HG02610 (cell line): ENCODE data around the gene SCN8A.
"Not testable (repeated sequence)": the region's sequence is repeated elsewhere in the genome, so short reads cannot be mapped to it uniquely, and the experiment has no call there.

Experiments used
- ATAC-seq: cut with Tn5 transposase; IDR thresholded peaks from one replicate; pipeline ENCODE4 v1.9.1; 2021; ENCODE audit warnings: mild to moderate bottlenecking, moderate library complexity; ENCODE audit not compliant: unreplicated experiment

The SCN8A gene

GRCh38 chr12:51827925-51828818, 237.1 kb downstream of the SCN8A start:
- no peak for ATAC-seq

GRCh38 chr12:51829011-51829481, 238.0 kb downstream of the SCN8A start:
- ATAC-seq: no peak

- no peak for ATAC-seq
Measured at GRCh38 chr12:51829641-51830040, 238.6 kb downstream of the SCN8A start.

- not testable (repeated sequence) for ATAC-seq
Measured at GRCh38 chr12:51831817-51832216, 240.8 kb downstream of the SCN8A start.

- no peak for ATAC-seq
Measured at GRCh38 chr12:51832354-51833107, 241.5 kb downstream of the SCN8A start.

GRCh38 chr12:51833448-51834227, 242.6 kb downstream of the SCN8A start:
- no peak for ATAC-seq

- no peak for ATAC-seq
Measured at GRCh38 chr12:51834411-51834810, 243.4 kb downstream of the SCN8A start.

- ATAC-seq: no peak
Measured at GRCh38 chr12:51836041-51836826, 245.2 kb downstream of the SCN8A start.

GRCh38 chr12:51836827-51837173, 245.8 kb downstream of the SCN8A start:
- no peak for ATAC-seq

GRCh38 chr12:51837286-51837685, 246.3 kb downstream of the SCN8A start:
- ATAC-seq: no peak

GRCh38 chr12:51838036-51838435, 247.0 kb downstream of the SCN8A start:
- no peak for ATAC-seq

- ATAC-seq: no peak
Measured at GRCh38 chr12:51838762-51839161, 247.7 kb downstream of the SCN8A start.

GRCh38 chr12:51839310-51839947, 248.4 kb downstream of the SCN8A start:
- ATAC-seq: no peak

GRCh38 chr12:51840966-51841365, 249.9 kb downstream of the SCN8A start:
- no peak for ATAC-seq

- no peak for ATAC-seq
Measured at GRCh38 chr12:51841727-51842126, 250.7 kb downstream of the SCN8A start.

- ATAC-seq: no peak
Measured at GRCh38 chr12:51844854-51845253, 253.8 kb downstream of the SCN8A start.

- ATAC-seq: no peak
Measured at GRCh38 chr12:51845482-51845881, 254.4 kb downstream of the SCN8A start.

GRCh38 chr12:51846271-51846691, 255.2 kb downstream of the SCN8A start:
- no peak for ATAC-seq

- no peak for ATAC-seq
Measured at GRCh38 chr12:51846911-51847642, 256.0 kb downstream of the SCN8A start.
